Temporal lobe (tissue), 1 donor: ENCODE measurements around the gene BOLA3. TPM values are rescaled to one million over a fixed set of nuclear protein-coding genes. Genes with fewer than 3 reads are reported as not detected.

Experiments used
- total RNA-seq: library from RNA; depleted of rRNA; stranded (reverse); fragments of >200 nt; gene quantifications from one replicate; pipeline ENCODE4 v1.2.3, GENCODE V29; 2014

Gene BOLA3
- total RNA-seq, 1 donor from 2014 or later: 19.7 TPM

Other genes starting within 250 kb of the BOLA3 start
- 35.4 TPM for gene DGUOK, start 221.0 kb downstream of the BOLA3 start, total RNA-seq
- gene TET3, start 163.0 kb downstream of the BOLA3 start, total RNA-seq: 21.4 TPM
- 26.8 TPM for gene MOB1A, start 31.0 kb upstream of the BOLA3 start, total RNA-seq
- gene MTHFD2, start 50.7 kb upstream of the BOLA3 start, total RNA-seq: 12.3 TPM
- gene SLC4A5, start 195.5 kb upstream of the BOLA3 start, total RNA-seq: 2.7 TPM
- 97.9 TPM for gene DCTN1, start 232.4 kb upstream of the BOLA3 start, total RNA-seq